CD14-positive monocyte (primary cell): Measurements from ENCODE around the gene FNBP1L. TPM values are rescaled to one million over a fixed set of nuclear protein-coding genes. Genes with fewer than 3 reads are reported as not detected.
A peak's percentile ranks its signal among the peaks of the same experiment; 100 is the strongest.

Experiments
- DNase-seq, 3 donors: peaks; one replicate each; pipeline ENCODE4 v3.0.0-alpha.2; 2011 to 2022
- H2AFZ ChIP-seq: 2 replicates; pipeline ENCODE4 v1.6.0; 2012; ENCODE audit warnings: mild to moderate bottlenecking, low read depth, low read length, inconsistent platforms; ENCODE audit not compliant: insufficient read depth, poor library complexity, severe bottlenecking
- H3K27ac ChIP-seq, 2 donors: 1 replicate in 1 of 2; 2 replicates in 1 of 2; pipeline ENCODE4 v1.5.1; 2012 to 2013; ENCODE audit warnings: low read length in 2 of 2, control low read depth in 1 of 2, inconsistent platforms in 1 of 2, low read depth in 1 of 2, mild to moderate bottlenecking in 1 of 2
- H3K27me3 ChIP-seq, 2 donors: one replicate each; pipeline versions ENCODE4 v1.6.0 to v1.6.1; 2011 to 2013; ENCODE audit warnings: low read length in 2 of 2; ENCODE audit not compliant: control insufficient read depth in 2 of 2, insufficient read depth in 2 of 2
- H3K36me3 ChIP-seq, 2 donors: replicated peaks in 1 of 2; 1 replicate in 1 of 2; 2 replicates in 1 of 2; pipeline versions ENCODE4 v1.5.1 to v1.6.1; 2012 to 2013; ENCODE audit warnings: low read length in 2 of 2, control low read depth in 1 of 2, inconsistent platforms in 1 of 2, mild to moderate bottlenecking in 1 of 2; ENCODE audit not compliant: insufficient read depth in 2 of 2, control insufficient read depth in 1 of 2
- H3K4me1 ChIP-seq, 2 donors: 1 replicate in 1 of 2; 2 replicates in 1 of 2; pipeline versions ENCODE4 v1.5.1 to v1.6.1; 2012 to 2013; ENCODE audit warnings: low read length in 2 of 2, control low read depth in 1 of 2, inconsistent platforms in 1 of 2, mild to moderate bottlenecking in 1 of 2, moderate library complexity in 1 of 2; ENCODE audit not compliant: insufficient read depth in 2 of 2, control insufficient read depth in 1 of 2
- H3K4me2 ChIP-seq: replicated peaks from 2 replicates; pipeline ENCODE3; 2012; ENCODE audit warnings: low read length, moderate library complexity, mild to moderate bottlenecking; ENCODE audit not compliant: poor library complexity, severe bottlenecking; ENCODE audit errors: extremely low read depth
- H3K4me3 ChIP-seq, 3 experiments: fragments of 200-600 bp in 1 of 3; sonication (generic) in 1 of 3; replicated peaks in 1 of 3; 1 replicate in 2 of 3; 2 replicates in 1 of 3; pipeline ENCODE4 v1.5.1; 2011 to 2013; ENCODE audit warnings: low read length in 3 of 3, mild to moderate bottlenecking in 3 of 3, control low read depth in 2 of 3, low read depth in 2 of 3, inconsistent platforms in 1 of 3, moderate library complexity in 1 of 3
- H3K79me2 ChIP-seq: 2 replicates; pipeline ENCODE4 v1.6.0; 2012; ENCODE audit warnings: mild to moderate bottlenecking, control low read depth, inconsistent platforms, low read length, moderate library complexity; ENCODE audit not compliant: insufficient read depth
- H3K9ac ChIP-seq: 2 replicates; pipeline ENCODE4 v1.6.0; 2017; ENCODE audit warnings: low read length, mild to moderate bottlenecking; ENCODE audit not compliant: insufficient read depth, poor library complexity, severe bottlenecking
- H3K9me3 ChIP-seq, 2 donors: replicated peaks in 1 of 2; 1 replicate in 1 of 2; 2 replicates in 1 of 2; pipeline versions ENCODE4 v1.5.1 to v1.6.1; 2012 to 2013; ENCODE audit warnings: low read length in 2 of 2, control low read depth in 1 of 2; ENCODE audit not compliant: control insufficient read depth in 1 of 2, insufficient read depth in 1 of 2
- H4K20me1 ChIP-seq: 2 replicates; pipeline ENCODE4 v1.6.0; 2012; ENCODE audit warnings: mild to moderate bottlenecking, low read length, control low read depth, moderate library complexity; ENCODE audit not compliant: insufficient read depth
- H3K27ac Mint-ChIP-seq, 7 donors: one replicate each; pipeline ENCODE4 v1.8.0; 2020; ENCODE audit warnings: mild to moderate bottlenecking in 7 of 7, mixed read lengths in 7 of 7, moderate library complexity in 6 of 7, inconsistent platforms in 2 of 7
- H3K27me3 Mint-ChIP-seq, 3 donors: one replicate each; pipeline ENCODE4 v1.8.0; 2021 to 2022; ENCODE audit warnings: low read depth in 3 of 3, mild to moderate bottlenecking in 3 of 3, mixed read lengths in 3 of 3, moderate library complexity in 3 of 3, inconsistent platforms in 1 of 3
- H3K36me3 Mint-ChIP-seq, 2 donors: one replicate each; pipeline ENCODE4 v1.8.0; 2020; ENCODE audit warnings: mixed read lengths in 2 of 2, inconsistent platforms in 1 of 2, mild to moderate bottlenecking in 1 of 2
- H3K4me1 Mint-ChIP-seq: one replicate; pipeline ENCODE4 v1.8.0; 2020; ENCODE audit warnings: mild to moderate bottlenecking, mixed read lengths
- H3K4me3 Mint-ChIP-seq, 2 donors: one replicate each; pipeline ENCODE4 v1.8.0; 2020; ENCODE audit warnings: mild to moderate bottlenecking in 2 of 2, mixed read lengths in 2 of 2, moderate library complexity in 1 of 2
- H3K9me3 Mint-ChIP-seq, 7 donors: one replicate each; pipeline ENCODE4 v1.8.0; 2020 to 2022; ENCODE audit warnings: mixed read lengths in 7 of 7, mild to moderate bottlenecking in 6 of 7, moderate library complexity in 6 of 7, inconsistent platforms in 2 of 7
- CTCF ChIP-seq: fragments of 200-600 bp; IDR thresholded peaks from one replicate; pipeline ENCODE4 v1.8.0; 2022; ENCODE audit warnings: antibody characterized with exemption, mild to moderate bottlenecking
- WGBS: methylation state at CpG from one replicate; pipeline ENCODE4 v1.1.5; 2013; ENCODE audit warnings: missing lambda C conversion rate; ENCODE audit not compliant: insufficient coverage; 5-methylcytosine and 5-hydroxymethylcytosine counted together
- intact Hi-C, 2 donors: fragments of 100-400 bp; cut with micrococcal nuclease; formaldehyde crosslinking; loops; one replicate each; pipeline versions ENCODE4 v1.15.0 to v1.15.1; 2023
- polyA plus RNA-seq, 3 donors: library from polyadenylated mRNA; depleted of rRNA in 1 of 3; unstranded in 2 of 3; stranded (reverse) in 1 of 3; fragments of 300-500 nt in 2 of 3; fragments of >200 nt in 1 of 3; fragmentation: Illumina TruSeq in 2 of 3; gene quantifications; 1 replicate in 2 of 3; 2 replicates in 1 of 3; pipeline ENCODE4 v1.2.3, GENCODE V29; 2012 to 2021

FNBP1L gene
- polyA plus RNA-seq, 3 donors, result 0.15 to 0.32 (median 0.28) TPM

GRCh38 chr1:93578433-93578830 is 130.5 kb downstream of the FNBP1L start:
- Mint-ChIP-seq H3K36me3 (no peaks in the 10 kb centered on the region), H3K4me1 (no peaks in the 10 kb centered on the region), H3K9me3 (peaks cover 0 to 2% (median 0%) of the 10 kb centered on the region in 7 donors), H3K27ac (peak overlapping the region in 1 of 7 donors; percentile 21), H3K4me3 (no peak overlapping the region), H3K27me3 (peaks cover 0 to 6% (median 1%) of the 10 kb centered on the region in 3 donors)
- Histone ChIP-seq H3K4me3 (no peak overlapping the region), H3K4me1 (no peaks in the 10 kb centered on the region), H3K4me2 (no peak overlapping the region), H3K9me3 (no peaks in the 10 kb centered on the region), H2AFZ (no peak overlapping the region), H3K9ac (no peak overlapping the region), H4K20me1 (no peaks in the 10 kb centered on the region), H3K27me3 (no peaks in the 10 kb centered on the region), H3K79me2 (no peaks in the 10 kb centered on the region), H3K27ac (no peak overlapping the region), H3K36me3 (no peaks in the 10 kb centered on the region)
- intact Hi-C loops, result no loop called here
- TF ChIP-seq CTCF, result no peak
- WGBS, result 100% methylated on average over 4 of the region's 6 CpGs
- no peak for DNase-seq

GRCh38 chr1:93578911-93579825 is 131.2 kb downstream of the FNBP1L start:
- Histone ChIP-seq H3K79me2 (no peaks in the 10 kb centered on the region), H3K27me3 (no peaks in the 10 kb centered on the region), H3K4me1 (no peaks in the 10 kb centered on the region), H2AFZ (no peak overlapping the region), H4K20me1 (no peaks in the 10 kb centered on the region), H3K9me3 (no peaks in the 10 kb centered on the region), H3K9ac (no peak overlapping the region), H3K36me3 (no peaks in the 10 kb centered on the region), H3K4me2 (no peak overlapping the region), H3K27ac (no peak overlapping the region), H3K4me3 (no peak overlapping the region)
- TF ChIP-seq CTCF, result no peak
- H3K4me3 Mint-ChIP-seq, result no peak overlapping the region
- 90% methylated on average over 9 of the region's 11 CpGs for WGBS
- H3K9me3 Mint-ChIP-seq, result peaks cover 0 to 2% (median 0%) of the 10 kb centered on the region in 7 donors
- no peak overlapping the region for H3K27ac Mint-ChIP-seq
- H3K4me1 Mint-ChIP-seq, result no peaks in the 10 kb centered on the region
- H3K36me3 Mint-ChIP-seq, result no peaks in the 10 kb centered on the region
- no peak for DNase-seq
- intact Hi-C loops, result no loop called here
- peaks cover 0 to 6% (median 1%) of the 10 kb centered on the region in 3 donors for H3K27me3 Mint-ChIP-seq
